ENCODE data around the gene NAV3.

GRCh38 chr12:77957062-77957461, 126.4 kb downstream of the NAV3 start:
- no peak for TF ChIP-seq REST (IDR thresholded peaks at IDR 0.05; ENCODE audit: insufficient read depth in 1 of 2, low read depth in 2 of 2, low read length in 1 of 2)
- no peak for TF ChIP-seq CTCF (IDR thresholded peaks at IDR 0.05)
- TF ChIP-seq SIN3A (IDR thresholded peaks at IDR 0.05; ENCODE audit: borderline replicate concordance, insufficient read depth, low read depth, low read length): no peak
